MG63 (cell line): ENCODE measurements around the gene HOXA10. TPM values are rescaled to one million over a fixed set of nuclear protein-coding genes. Genes with fewer than 3 reads are reported as not detected.

Experiments used
- DNase-seq: peaks from one replicate; pipeline ENCODE4 v3.0.0-alpha.2; 2020
- H3K27me3 ChIP-seq: fragments of 250-450 bp; sonication (Bioruptor Pico); 2 replicates; pipeline ENCODE4 v1.5.1; 2020; ENCODE audit warnings: mild to moderate bottlenecking, moderate library complexity
- H3K36me3 ChIP-seq: fragments of 250-450 bp; sonication (Bioruptor Pico); 2 replicates; pipeline ENCODE4 v1.5.1; 2020; ENCODE audit warnings: mild to moderate bottlenecking, moderate library complexity
- H3K4me3 ChIP-seq: fragments of 250-450 bp; sonication (Bioruptor Pico); 2 replicates; pipeline ENCODE4 v1.5.1; 2020; ENCODE audit warnings: mild to moderate bottlenecking, moderate library complexity
- H3K9me3 ChIP-seq: fragments of 250-450 bp; sonication (Bioruptor Pico); 2 replicates; pipeline ENCODE4 v1.5.1; 2020; ENCODE audit warnings: mild to moderate bottlenecking, moderate library complexity
- total RNA-seq: library from RNA; depleted of rRNA; stranded (reverse); fragments of >200 nt; shearing (Covaris generic); gene quantifications from 2 replicates; pipeline ENCODE4 v1.2.3, GENCODE V29; 2014; ENCODE audit warnings: low replicate concordance

Gene HOXA10
- total RNA-seq, 1 experiment from 2014 or later: 26.7 TPM

DNA sequence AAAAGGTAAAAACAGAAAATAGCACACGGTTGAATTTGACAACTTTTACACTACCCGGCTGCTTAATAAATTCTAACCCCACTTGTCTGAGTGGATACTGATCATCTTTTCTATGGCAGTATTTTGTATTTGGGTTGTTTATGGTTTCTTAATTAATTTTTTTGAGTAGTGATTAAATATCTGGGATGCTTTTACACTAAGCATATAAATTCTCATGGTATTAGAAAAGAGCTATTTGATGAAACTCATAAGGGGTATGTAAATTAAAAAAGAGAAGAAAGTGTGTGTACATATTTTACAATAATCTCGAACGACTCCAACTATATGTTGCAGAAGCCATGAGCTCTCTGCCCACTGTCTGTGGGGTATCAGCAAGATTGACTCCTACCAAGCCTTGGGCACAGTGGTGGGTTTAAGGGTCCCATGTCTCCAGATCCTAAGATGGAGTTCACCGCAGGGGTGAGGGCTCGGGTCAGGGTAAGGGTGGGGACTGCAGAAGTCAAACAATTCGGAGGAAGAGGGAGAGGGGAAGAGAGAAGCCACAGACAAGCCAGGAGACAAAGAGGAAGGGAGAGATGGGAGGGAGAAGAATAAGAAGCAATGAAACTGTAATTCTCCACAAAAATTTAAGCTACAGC lies 33.3 kb upstream of the HOXA10 start:
- Histone ChIP-seq H3K36me3 (no peaks in the 10 kb centered on the region), H3K9me3 (no peaks in the 10 kb centered on the region), H3K4me3 (no peak overlapping the region), H3K27me3 (peaks cover 3% of the 10 kb centered on the region; the same call in 1 of the 2 replicates)
- no peak for DNase-seq

GRCh38 chr7:27205325-27206280 lies 31.5 kb upstream of the HOXA10 start:
- no peaks in the 10 kb centered on the region for H3K9me3 ChIP-seq
- H3K4me3 ChIP-seq: no peak overlapping the region
- H3K27me3 ChIP-seq: peaks cover 3% of the 10 kb centered on the region; the same call in 1 of the 2 replicates
- DNase-seq: no peak
- no peaks in the 10 kb centered on the region for H3K36me3 ChIP-seq

GRCh38 chr7:27204851-27205322 lies 30.8 kb upstream of the HOXA10 start:
- H3K27me3 ChIP-seq: peaks cover 3% of the 10 kb centered on the region; the same call in 1 of the 2 replicates

DNA sequence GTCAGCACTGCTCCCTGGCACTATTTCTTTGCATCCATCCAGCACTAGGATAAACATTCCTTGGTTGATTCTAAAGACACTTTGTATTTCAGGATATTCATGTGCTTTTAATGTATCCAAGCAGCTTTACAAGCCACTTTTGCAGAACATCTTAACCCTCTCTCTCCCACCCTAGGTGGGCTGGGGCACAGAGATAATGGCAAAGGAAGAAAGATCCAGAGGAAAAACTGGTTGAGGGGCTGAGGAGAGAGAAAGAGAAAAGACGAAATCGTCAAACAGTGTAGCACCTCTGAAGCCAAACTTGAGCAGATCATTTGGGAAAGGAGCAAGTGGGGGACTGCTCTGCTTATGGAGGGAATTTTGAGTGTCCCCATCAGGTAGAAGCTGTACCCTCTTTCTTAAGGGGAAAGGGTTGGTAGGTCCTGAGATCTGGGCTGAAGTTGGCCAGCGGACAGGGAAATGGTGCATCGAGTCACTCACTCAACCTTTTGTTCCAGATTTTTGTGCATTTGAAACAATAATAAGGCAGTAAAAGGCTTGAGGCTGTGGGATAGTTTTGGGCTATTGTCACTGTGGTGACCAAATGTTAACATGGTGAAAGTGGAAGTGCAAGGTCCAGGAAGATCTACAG lies 30.0 kb upstream of the HOXA10 start:
- no peaks in the 10 kb centered on the region for H3K36me3 ChIP-seq
- no peaks in the 10 kb centered on the region for H3K9me3 ChIP-seq
- DNase-seq: no peak
- peaks cover 5% of the 10 kb centered on the region; the same call in 1 of the 2 replicates for H3K27me3 ChIP-seq
- no peak overlapping the region for H3K4me3 ChIP-seq

More at GRCh38 chr7:27204851-27205322, 30.8 kb upstream of the HOXA10 start:
- Histone ChIP-seq H3K4me3 (0 out of 2 replicates have a peak overlapping the region, but pooled peaks have one; percentile 11), H3K36me3 (no peaks in the 10 kb centered on the region), H3K9me3 (no peaks in the 10 kb centered on the region)
- DNase-seq: no peak

- DNase-seq: no peak
- Histone ChIP-seq H3K9me3 (no peaks in the 10 kb centered on the region), H3K27me3 (peaks cover 7% of the 10 kb centered on the region; the same call in 1 of the 2 replicates), H3K36me3 (no peaks in the 10 kb centered on the region), H3K4me3 (no peak overlapping the region)
These were observed 29.3 kb upstream of the HOXA10 start for GRCh38 chr7:27203365-27203953.

- no peaks in the 10 kb centered on the region for H3K36me3 ChIP-seq
- no peaks in the 10 kb centered on the region for H3K9me3 ChIP-seq
- no peak for DNase-seq
- no peak overlapping the region for H3K4me3 ChIP-seq
- peaks cover 9% of the 10 kb centered on the region; the same call in 1 of the 2 replicates for H3K27me3 ChIP-seq
These were observed 28.7 kb upstream of the HOXA10 start for GRCh38 chr7:27202862-27203134.

- Histone ChIP-seq H3K36me3 (no peaks in the 10 kb centered on the region), H3K27me3 (peaks cover 14% of the 10 kb centered on the region; the same call in 1 of the 2 replicates), H3K9me3 (no peaks in the 10 kb centered on the region), H3K4me3 (no peak overlapping the region)
- DNase-seq: no peak
These were observed 28.1 kb upstream of the HOXA10 start for GRCh38 chr7:27202018-27202861.

- H3K36me3 ChIP-seq: no peaks in the 10 kb centered on the region
- H3K4me3 ChIP-seq: no peak overlapping the region
- no peak for DNase-seq
- H3K27me3 ChIP-seq: peaks cover 14% of the 10 kb centered on the region; the same call in 1 of the 2 replicates
- no peaks in the 10 kb centered on the region for H3K9me3 ChIP-seq
These were observed 27.5 kb upstream of the HOXA10 start for GRCh38 chr7:27201580-27202017.

GRCh38 chr7:27200761-27201579 lies 26.9 kb upstream of the HOXA10 start:
- H3K27me3 ChIP-seq: peaks cover 14% of the 10 kb centered on the region; the same call in 1 of the 2 replicates
- DNase-seq: no peak
- no peaks in the 10 kb centered on the region for H3K36me3 ChIP-seq
- H3K4me3 ChIP-seq: peak overlapping the region; percentile 51; the same call in 1 of the 2 replicates
- H3K9me3 ChIP-seq: no peaks in the 10 kb centered on the region

DNA sequence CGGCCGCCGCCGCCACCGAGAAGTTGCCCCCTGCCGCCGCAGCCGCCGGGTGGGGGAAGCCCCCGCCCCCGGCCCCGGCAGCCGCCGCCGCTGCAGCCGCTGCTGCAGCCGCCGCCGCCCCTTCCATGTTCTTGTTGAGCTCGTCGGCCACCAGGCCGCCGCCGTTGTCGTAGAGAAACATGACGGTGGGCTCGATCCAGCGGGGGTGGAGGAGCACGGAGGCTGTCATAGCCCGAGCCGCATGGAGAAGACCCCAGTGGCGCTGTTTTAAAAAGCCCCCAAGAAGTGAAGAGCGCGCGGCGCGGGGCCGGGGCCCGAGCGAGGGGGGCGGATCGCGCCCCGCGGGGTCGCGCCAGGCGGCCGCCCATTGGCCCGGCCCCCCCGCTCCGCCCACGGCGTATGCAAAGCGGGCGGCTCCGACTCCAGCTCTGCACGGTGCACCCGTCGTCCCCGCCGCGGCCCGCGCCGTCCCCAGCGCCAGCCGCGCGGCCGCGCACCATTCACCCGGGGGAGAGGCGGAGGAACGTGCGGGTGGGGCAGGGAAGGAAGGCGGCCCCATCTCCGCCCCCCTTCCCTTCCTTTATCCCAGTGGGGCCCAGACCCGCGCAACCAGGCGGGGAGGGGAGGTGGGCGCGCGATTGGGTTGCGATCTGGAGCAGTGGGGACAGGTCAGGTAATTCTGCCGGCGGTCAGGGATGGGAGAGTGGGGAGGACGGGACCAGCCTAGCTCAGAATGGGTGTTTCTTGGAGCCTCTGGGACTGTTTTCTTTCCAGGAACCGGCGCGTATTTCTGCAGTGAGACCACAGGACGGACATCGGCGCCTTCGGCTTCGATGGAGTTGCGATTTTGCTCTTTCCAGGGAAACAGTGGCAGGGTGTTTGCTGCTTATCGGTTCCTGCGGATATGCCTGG lies 26.0 kb upstream of the HOXA10 start, which contains the start of gene HOXA13:
Gene HOXA13 (minus strand): TSS at position 243 of the 912 bp plus-strand sequence. CDS start 14 bp downstream, at position 229.
- peak; percentile 74 for DNase-seq
- Histone ChIP-seq H3K36me3 (no peaks in the 10 kb centered on the region), H3K4me3 (peak within 1 kb of the TSS; percentile 51), H3K9me3 (no peaks in the 10 kb centered on the region), H3K27me3 (peaks cover 14% of the 10 kb centered on the region; the same call in 1 of the 2 replicates)

DNA sequence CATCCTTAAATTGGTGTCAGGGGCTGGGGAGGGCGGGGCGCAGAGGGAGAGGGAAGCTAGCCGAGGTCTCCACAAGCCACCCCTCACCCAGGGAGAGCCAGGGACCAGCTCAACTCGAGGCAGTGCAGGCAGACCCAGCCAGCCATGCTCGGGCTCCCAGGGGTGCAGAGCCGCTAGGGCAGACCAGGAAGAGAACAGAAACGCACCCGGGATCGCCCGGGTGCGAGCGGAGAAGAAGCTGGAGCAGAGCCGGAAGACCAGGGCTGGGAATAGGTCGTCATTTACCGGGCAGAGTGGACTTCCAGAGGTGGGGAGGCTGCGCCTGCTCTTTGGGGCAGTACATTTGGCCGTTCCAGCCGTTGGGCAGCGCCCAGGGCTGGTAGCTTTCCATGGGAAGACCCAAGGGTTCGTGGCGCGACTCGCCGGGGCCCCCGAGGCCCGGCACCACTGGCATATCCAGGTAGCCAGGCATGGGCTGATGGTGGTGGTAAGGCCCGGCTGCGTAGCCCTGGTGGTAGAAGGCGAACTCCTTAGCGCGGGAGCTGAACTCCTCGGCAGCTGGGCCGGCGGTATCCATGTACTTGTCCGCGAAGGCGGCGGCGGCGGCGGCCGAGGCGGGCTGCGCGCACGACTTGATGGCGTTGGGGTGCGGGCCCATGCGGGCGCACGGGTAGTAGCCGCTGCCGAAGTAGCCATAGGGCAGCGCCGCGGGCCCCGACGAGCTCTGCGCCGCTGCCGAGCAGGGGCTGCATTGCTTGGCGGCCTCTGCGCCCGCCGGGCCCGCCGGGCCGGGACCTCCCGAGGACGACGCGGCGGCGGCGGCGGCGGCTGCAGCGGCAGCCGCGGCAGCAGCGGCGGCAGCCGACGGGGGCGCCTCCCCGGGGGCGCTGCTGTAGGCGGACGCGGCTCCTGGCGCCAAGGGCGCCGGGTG lies 25.0 kb upstream of the HOXA10 start:
- Histone ChIP-seq H3K36me3 (no peaks in the 10 kb centered on the region), H3K27me3 (peaks cover 11% of the 10 kb centered on the region; the same call in 1 of the 2 replicates)
- peak; percentile 40 for DNase-seq

GRCh38 chr7:27198138-27198841 lies 24.2 kb upstream of the HOXA10 start:
- DNase-seq: no peak
- Histone ChIP-seq H3K9me3 (no peaks in the 10 kb centered on the region), H3K36me3 (no peaks in the 10 kb centered on the region), H3K27me3 (peaks cover 11% of the 10 kb centered on the region; the same call in 1 of the 2 replicates), H3K4me3 (no peak overlapping the region)

More for the DNA sequence above, 25.0 kb upstream of the HOXA10 start:
- peak overlapping the region; percentile 35 for H3K4me3 ChIP-seq
- no peaks in the 10 kb centered on the region for H3K9me3 ChIP-seq
